GM18507 (cell line): ENCODE data around the gene C2CD2.
"Not testable (repeated sequence)": the region's sequence is repeated elsewhere in the genome, so short reads cannot be mapped to it uniquely, and the experiment has no call there.

Source experiments
- DNase-seq: peaks from one replicate; pipeline ENCODE4 v3.0.0; 2011; ENCODE audit warnings: low read depth; ENCODE audit not compliant: insufficient read length; ENCODE audit errors: extremely low spot score
- FAIRE-seq: peaks from 2 replicates; lab custom pipeline; 2011; peaks lifted over from hg19 to GRCh38; lab: Jason Lieb, UNC

The C2CD2 gene

DNA sequence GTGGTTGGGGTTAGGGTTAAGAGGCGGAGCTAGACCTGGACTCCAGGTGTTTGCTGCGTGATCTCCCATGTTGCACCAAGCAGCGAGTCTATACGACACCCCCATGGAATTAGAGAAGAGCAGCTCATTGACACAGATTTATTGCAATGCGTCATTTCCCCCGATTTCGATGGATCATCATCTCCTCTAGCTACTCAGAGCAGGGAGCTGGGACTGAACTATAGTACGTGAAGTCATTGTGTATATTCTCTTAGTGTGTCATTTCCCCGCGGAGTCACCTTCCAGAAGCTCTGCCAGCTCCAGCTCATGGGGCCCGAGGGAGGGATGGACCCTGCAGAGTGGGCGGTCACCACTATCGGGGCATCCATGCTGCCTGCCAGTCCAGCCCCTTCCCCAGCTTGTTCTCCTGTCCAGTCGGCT, 7.5 kb upstream of the C2CD2 start:
- no peak for DNase-seq
- no peak for FAIRE-seq

DNA sequence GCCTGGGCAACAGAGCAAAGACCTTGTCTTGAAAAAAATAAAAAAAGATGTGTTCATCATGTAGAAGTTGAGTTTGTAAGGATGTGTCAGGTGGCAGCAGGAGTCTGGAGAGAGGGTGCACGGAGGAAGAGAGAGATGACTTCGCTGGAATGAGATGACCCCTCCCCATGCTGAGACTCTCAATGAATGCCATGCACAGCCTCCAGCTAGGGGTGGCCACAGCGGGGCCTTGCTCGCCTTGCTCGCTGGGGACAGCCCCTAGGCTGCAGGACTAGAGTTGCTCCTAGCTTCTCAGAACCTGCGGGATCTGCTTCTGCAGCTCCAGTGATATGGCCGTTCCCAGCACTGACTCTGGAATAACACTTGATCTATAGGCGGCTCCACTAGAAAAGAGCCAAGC, 6.6 kb upstream of the C2CD2 start:
- DNase-seq (no peak), FAIRE-seq (no peak)

DNA sequence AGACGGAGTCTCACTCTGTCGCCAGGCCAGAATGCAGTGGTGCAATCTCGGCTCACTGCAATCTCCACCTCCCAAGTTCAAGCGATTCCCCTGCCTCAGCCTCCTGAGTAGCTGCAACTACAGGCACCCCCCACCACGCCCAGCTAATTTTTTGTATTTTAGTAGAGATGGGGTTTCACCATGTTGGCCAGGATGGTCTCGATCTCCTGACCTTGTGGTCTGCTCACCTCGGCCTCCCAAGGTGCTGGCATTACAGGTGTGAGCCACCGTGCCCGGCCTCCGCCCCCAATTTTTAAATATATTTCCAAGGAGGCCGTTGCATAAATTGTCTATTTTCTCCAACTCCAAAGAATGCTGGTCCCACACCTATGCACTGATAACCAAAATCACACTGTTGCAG, 5.9 kb upstream of the C2CD2 start:
- not testable (repeated sequence) for FAIRE-seq, DNase-seq

DNA sequence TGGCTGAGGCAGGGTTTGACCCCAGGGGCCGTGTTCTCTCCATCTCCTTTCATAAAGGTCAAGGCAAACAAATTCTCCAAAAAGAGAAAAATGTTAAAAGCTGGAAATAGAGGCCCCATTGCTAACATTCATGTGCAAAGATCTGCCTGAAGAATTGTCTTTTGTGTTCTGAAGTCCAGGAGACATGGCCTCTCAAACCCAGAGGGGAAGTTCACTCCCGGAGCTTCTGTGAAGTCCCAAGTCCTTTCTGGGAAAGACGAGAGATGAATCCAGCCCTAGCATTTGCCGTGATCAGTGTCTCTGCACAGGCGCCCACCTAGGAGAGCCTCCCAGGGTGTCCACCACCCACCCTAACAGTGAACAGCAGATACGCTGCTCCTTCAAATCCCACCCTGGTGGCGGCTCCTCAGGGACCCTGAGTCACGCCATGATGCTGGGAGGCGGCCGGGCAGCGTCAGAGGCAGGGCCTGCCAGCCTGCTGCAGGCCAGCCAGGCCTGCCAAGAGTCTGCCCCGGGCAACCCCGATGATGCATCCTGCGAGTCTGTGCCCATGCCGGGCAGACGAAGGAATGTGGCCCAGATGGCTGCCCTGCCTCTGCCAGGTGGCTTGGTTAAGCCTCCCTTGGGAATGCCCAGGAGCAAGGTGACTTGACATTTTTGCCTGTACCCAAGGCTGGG, 5.2 kb upstream of the C2CD2 start:
- DNase-seq, result no peak
- FAIRE-seq, result no peak

DNA sequence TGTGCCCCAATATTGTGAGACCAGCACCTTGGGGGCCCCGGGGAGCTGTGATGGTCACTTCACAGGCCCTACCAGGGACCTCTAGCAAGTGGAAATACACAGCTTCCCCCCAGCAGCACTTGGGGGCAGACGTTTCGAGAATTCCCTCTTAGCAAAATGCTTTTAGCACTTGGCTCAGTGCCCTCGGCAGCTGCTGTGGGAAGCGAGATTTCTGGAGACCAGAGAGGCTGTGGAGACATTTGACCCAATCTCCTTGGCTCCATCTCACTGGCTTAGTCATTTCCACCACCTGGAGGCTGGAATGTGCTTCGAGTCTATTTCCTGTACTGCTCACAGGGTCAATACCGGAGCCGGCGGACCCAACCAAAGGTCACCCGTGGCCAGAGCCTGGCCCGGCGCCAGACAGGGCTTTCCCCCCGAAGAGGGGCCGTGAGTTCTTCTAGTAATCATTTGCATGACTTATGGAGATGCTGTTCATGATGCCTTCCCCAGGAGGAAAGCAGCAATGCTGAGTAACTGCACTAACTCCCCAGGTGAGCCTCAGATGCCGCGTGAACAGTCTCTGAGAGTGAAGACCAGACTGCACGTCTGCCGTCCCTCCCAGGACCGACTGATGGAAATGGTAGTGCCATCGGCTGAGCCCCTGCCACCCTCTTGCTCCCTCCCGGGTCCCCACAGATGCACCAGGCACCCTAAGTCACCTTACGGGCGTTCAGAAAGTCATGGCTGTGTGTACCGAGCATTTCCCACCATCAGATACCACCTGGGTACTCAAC, 4.4 kb upstream of the C2CD2 start:
- no peak for FAIRE-seq
- no peak for DNase-seq

DNA sequence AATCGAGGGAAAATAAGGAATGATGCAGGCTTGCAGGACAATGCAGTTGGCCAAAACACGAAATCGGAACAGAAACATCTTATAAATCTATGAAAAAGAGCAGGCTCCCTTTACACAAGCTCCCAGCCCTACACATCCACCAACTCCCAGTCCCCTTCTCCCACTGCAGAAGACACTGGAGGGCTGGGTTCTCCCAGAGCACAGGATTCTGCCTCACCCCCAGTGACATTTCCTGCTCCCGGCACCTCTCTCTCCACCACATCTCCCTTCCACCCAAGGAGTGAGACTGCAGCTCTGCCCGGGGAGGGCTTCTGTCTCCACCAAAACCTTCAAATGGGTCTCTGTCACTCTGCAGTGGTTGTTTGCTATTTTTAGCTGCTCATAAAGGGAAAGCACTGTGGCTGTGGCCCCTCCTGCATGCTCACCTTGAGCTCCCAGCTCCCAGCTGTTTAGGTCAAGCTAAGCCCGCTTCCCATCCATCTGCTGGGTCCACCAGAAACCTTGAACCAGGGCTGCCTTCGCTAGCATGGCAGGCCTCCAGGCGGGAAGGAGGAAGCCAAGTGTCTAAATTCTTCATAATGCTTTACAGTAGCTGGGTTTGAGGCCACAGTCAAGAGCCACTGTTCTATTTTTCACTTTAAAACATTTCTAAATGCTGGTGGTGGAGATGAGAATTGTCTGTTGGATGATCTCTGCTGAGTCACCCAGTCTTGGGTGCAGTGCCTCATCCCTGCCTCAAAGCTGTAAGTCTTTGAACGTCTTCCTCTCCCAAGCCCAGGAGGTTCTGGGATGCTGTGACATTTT, 3.3 kb upstream of the C2CD2 start:
- no peak for FAIRE-seq
- DNase-seq, result no peak

DNA sequence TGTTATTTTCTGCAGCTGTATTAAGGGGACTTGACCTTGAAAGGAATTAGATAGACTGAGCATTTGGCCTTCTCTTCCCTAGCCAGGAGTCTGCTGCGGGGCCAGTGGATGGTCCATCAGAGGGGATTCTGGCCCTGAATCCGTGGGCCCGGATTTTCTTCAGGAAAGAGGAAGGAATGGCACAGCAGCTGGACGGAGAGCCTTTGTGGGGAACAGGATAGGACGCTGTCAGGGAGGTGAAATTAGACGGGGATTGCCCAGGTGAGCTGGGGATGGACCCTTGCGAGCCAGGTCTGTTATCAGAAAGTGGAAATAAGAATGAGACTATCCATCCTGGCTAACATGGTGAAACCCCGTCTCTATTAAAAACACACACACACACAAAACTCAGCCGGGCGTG, 1.7 kb upstream of the C2CD2 start:
- no peak for DNase-seq
- no peak for FAIRE-seq

DNA sequence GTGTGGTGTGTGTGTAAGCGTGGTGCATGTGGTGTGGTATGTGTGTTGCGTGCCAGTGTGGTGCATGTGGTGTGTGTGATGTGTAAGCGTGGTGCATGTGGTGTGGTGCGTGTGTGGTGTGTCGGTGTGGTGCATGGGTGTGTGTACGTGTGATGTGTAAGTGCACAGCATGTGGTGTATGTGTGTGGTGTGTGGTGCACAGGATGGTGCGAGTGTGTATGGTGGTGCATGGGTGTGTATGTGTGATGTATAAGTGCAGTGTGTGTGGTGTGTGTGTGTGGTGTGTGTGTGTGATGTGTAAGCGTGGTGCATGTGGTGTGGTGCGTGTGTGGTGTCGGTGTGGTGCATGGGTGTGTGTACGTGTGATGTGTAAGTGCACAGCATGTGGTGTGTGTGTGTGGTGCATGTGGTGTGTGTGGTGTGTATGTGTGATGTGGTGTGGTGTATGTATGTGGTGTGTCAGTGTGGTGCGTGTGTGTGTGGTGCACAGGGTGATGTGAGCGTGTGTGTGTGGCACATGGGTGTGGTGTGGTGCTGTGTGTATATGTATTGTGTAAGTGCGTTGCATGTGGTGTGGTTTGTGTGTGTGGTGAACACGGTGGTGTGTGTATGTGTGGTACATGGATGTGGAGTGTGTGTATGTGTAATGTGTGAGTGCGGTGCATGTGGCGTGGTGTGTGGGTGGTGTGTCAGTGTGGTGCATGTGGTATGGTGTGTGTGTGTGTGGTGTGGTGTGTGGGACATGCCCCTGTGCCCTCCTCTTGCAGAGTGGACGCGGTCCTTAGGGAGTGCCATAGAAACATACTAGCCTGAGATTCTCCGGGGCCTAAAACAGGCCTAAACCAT, 1.1 kb upstream of the C2CD2 start:
- no peak for DNase-seq
- FAIRE-seq, result peak; percentile 18

DNA sequence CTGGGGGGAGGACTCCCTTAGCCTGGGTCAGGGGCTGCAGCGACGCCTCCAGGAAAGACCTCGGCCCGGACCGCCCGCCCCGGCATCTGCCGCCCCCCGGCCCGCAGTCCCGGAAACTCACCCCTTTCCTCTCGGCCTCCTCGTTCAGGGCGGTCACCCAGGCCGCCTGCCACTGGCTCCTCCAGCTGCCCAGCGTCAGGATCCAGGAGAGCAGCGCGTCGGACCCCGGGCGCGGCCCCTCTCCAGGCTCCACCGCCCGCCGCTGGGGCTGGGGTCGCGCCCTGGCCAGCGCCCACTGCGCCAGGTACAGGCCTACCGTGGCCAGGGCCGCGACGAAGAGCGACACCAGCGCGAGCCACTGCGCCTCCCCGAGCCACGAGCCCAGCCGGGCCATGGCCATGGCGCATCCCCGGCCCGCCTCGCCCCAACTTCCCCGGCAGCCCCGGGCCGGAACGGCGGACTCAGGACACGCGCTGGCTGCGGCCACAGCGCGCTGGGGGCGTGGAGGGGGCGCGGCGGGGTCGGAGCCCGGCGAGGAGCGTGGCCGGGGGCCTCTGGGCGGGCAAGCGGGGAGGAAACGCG, 478 bp downstream of the C2CD2 start:
- no peak for DNase-seq
- FAIRE-seq, result no peak

DNA sequence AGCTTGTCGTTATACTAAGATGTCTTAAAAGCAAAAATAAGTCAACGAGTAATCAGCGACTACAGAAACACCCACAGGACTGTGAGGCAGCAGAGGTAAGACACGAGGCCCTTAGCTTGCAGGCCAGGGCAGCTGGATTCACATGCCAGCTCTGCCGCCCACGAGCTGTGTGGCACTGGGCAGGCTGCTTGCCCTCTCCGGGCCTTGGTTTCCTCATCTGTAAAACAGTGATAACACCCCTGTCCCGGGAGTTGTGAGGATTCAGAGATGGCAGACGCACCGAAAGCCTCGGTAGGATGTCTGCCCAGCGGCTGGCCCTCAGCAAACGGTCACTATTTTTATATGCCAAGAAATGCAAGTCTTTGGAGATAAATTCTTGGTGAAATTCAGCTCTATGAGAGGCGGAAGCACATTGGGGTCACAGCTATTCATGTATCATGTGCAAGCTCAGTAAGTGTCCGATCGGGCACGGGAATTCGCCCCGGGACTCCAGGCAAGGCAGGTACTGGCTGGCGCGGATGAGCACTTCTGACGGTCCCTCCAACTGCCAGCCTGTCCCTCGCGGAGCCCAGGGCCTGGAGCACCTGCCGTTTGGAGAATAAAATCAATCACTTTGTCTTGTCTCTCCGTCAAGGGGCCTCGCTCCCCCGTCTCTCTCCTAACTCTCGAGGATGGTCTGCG, 1.1 kb downstream of the C2CD2 start:
- no peak for DNase-seq
- no peak for FAIRE-seq

DNA sequence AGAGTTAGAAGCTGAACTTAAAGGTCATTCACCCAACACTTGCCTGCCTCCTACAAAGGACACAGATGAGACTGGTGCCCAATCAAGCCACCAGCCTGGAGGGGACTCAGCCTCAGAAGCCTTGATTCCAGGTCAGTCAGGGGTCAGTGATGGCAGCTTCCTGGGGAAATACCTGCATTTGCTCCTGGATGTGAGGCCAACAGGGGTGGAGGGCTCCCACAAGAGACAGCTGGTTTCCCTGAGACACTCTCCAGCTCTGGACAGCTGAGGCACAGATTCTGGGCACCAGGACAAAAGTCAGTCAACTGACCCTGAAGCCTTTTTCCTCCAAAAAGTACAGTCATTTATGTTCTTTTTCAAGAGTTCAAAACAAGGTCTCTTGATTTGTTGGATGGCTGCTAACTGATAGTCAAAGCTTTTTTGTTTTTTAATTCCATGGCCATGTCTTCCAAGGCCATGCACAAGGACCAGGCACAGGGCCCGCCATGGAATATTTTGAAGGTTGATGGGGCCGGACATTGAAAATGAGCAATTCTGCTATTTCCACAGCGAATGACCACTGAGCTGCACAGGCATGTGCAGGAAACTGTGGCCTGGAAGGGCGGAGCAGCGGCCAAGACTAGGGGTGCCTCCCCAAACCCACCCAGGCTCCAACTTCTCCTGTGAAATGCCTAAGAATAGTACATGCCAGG, 1.8 kb downstream of the C2CD2 start:
- DNase-seq (no peak), FAIRE-seq (no peak)

DNA sequence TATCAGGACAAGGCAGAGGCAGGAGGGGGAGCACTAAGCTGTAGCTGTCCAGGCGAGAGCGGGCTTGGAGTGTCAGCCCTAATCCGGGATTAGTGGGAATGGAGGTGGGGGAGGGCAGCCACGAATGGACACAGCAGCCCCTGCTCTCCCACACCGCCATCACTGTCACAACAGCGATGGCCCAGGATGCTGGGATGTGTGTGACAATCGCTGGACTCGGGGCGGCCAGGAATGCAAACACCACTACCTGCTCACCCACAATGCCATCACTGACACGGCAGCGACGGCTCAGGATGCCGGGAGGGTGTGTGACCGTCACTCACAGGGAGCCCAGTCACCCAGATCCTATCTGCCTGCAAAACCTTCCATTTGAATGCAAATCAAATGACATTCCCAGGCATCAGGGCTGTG, 2.9 kb downstream of the C2CD2 start:
- FAIRE-seq, result no peak

DNA sequence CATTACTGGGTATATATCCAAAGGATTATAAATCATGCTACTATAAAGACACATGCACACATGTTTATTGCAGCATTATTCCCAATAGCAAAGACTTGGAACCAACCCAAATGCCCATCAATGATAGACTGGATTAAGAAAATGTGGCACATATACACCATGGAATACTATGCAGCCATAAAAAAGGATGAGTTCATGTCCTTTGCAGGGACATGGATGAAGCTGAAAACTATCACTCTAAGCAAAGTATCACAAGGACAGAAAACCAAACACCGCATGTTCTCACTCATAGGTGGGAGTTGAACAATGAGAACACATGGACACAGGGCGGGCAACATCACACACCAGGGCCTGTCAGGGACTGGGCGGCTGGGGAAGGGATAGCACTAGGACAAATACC, 4.2 kb downstream of the C2CD2 start:
- DNase-seq, FAIRE-seq: not testable (repeated sequence)

More for the DNA sequence above, 2.9 kb downstream of the C2CD2 start:
- DNase-seq, result no peak

DNA sequence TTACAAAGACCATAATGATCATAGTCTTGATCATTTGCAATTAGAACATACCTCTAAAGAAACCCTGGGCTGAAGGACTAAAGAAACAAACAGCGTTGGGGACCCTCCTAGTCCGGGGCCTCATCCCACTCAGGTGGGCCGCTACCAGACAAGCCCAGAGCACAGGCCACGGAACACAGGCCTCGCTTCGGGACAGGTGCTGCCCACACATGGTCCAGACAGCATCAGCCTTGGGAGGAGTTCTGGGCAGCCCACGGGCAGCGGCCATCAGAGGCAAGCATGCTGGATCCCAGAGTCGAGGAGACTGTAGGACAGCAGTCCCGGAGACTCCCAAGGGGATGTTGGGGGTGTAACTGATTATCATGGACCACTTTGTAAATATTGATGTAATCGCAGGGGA, 4.9 kb downstream of the C2CD2 start:
- no peak for DNase-seq
- no peak for FAIRE-seq

DNA sequence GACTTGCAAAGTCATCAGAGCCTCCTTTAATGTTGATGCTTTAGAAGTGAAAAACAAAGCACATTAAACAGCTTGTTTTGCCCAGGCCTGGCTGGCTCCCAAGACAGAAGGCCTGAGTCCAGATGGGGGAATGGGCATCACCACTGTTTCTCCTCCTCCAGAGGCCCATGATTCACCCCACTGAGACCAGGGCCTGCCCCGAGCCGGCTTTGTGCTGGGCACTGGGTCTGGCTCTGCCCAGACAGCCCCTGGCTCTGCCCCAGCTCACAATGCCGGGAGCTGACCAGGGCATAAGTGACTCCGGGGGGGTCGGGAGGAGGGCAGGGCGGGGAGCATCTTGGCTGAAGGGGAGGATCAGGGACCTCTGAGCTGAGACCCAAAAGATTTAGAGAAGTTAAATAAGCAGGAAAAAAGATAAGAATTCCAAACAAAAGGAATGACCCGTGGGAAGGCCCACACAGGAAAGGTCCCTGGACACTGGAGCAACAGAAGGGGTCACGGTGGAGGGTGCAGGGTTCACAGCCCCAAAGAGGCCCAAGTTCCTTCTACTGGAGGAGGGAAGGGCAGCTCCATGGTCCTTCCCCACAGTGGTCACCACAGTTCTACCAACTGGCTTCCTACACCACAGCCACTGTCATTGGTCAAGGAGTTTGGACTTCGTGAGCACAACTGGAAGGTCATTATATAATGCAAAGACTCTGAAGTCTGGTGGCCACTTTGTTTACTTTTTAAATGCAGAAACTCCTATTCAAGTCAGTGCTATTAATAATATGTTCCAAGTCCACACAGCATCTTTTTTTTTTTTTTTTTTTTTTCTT, 5.5 kb downstream of the C2CD2 start:
- FAIRE-seq (no peak), DNase-seq (no peak)

DNA sequence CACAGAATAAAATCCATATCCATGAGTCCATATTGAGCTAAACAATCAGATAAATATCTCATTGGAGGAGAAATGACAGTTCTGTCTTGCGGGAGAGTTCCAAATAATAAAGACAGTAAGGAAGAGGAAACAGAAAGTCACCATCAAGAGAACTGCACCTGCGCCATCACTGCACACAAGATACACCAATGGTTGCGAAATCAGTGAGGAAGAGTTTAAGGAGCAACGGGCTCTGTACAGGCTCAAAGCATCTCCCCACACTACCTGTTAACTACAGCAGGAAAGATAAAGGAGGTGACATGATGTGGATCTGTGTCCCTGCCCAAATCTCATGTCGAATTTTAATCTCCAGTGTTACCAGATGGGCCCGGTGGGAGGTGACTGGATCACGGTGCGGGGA, 7.8 kb downstream of the C2CD2 start:
- no peak for FAIRE-seq
- DNase-seq, result no peak

DNA sequence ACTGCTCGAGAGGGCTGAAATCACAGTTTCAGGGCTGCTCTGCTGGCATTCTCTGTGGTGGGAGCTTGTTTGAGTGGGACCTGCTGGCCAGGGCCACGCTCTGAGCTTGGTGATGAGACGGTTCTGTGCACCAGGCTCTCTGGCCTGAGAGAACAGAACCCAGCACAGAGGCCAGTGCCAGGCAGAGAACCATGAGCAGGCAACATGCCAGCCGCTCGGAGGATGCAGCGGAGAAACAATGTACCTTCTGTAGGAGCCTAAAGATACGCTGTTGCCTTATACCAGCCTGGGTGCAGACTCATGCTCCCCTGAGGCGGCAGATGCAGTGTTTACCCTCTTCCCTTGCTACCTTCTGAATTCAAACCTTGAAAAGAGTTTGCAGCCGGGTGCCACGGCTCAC, 10.0 kb downstream of the C2CD2 start:
- no peak for DNase-seq

More for the DNA sequence above, 10.0 kb downstream of the C2CD2 start:
- no peak for FAIRE-seq
